Measurements from ENCODE around the gene PKD2.

PKD2 gene

DNA sequence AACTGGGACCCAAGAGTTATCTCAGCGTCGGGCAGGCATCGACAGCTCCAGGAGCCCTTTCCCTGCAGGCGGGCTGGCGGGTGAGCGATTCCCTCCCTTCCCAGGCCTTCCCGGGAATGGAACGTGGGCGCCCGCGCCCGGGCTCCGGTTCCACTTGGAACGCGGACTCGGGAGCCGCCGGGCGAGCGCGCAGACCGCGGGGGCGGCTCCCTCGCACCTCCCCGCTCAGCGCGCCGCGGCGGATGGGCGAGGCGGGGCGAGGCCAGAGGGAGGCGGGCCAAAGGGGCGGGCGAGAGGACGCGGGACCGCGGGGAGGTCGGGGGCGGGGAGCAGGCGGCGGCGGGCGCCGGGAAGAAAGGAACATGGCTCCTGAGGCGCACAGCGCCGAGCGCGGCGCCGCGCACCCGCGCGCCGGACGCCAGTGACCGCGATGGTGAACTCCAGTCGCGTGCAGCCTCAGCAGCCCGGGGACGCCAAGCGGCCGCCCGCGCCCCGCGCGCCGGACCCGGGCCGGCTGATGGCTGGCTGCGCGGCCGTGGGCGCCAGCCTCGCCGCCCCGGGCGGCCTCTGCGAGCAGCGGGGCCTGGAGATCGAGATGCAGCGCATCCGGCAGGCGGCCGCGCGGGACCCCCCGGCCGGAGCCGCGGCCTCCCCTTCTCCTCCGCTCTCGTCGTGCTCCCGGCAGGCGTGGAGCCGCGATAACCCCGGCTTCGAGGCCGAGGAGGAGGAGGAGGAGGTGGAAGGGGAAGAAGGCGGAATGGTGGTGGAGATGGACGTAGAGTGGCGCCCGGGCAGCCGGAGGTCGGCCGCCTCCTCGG, at the start of gene PKD2:
PKD2 (plus strand) TSS at position 332 of the 818 bp plus-strand sequence; CDS start at position 431, 99 bp downstream.
- DNase-seq (ENCODE audit: insufficient read length, low spot score) = peak; percentile 56
- no peak for FAIRE-seq
- TF ChIP-seq, protein P1, sequence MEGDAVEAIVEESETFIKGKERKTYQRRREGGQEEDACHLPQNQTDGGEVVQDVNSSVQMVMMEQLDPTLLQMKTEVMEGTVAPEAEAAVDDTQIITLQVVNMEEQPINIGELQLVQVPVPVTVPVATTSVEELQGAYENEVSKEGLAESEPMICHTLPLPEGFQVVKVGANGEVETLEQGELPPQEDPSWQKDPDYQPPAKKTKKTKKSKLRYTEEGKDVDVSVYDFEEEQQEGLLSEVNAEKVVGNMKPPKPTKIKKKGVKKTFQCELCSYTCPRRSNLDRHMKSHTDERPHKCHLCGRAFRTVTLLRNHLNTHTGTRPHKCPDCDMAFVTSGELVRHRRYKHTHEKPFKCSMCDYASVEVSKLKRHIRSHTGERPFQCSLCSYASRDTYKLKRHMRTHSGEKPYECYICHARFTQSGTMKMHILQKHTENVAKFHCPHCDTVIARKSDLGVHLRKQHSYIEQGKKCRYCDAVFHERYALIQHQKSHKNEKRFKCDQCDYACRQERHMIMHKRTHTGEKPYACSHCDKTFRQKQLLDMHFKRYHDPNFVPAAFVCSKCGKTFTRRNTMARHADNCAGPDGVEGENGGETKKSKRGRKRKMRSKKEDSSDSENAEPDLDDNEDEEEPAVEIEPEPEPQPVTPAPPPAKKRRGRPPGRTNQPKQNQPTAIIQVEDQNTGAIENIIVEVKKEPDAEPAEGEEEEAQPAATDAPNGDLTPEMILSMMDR (IDR thresholded peaks at IDR 0.05; ENCODE audit: insufficient read depth, missing control alignments) = no peak

DNA sequence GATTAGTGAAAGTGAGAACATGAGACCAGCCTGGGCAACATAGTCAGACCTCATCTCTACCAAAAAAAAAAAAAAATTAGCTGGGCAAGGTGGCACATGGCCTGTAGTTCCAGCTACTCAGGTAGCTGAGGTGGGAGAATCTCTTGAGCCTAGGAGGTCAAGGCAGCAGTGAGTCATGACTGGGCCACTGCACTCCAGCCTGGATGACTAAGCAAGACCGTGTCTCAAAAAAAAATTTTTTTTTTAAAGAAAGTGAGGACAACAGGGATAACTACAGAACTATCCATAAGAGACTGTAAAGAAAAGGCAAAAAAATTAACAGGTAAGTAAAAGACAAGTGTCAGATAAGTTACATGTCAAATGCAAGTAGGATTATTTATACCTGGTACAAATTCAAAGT, 45.4 kb upstream of the PKD2 start:
- FAIRE-seq = no peak

DNA sequence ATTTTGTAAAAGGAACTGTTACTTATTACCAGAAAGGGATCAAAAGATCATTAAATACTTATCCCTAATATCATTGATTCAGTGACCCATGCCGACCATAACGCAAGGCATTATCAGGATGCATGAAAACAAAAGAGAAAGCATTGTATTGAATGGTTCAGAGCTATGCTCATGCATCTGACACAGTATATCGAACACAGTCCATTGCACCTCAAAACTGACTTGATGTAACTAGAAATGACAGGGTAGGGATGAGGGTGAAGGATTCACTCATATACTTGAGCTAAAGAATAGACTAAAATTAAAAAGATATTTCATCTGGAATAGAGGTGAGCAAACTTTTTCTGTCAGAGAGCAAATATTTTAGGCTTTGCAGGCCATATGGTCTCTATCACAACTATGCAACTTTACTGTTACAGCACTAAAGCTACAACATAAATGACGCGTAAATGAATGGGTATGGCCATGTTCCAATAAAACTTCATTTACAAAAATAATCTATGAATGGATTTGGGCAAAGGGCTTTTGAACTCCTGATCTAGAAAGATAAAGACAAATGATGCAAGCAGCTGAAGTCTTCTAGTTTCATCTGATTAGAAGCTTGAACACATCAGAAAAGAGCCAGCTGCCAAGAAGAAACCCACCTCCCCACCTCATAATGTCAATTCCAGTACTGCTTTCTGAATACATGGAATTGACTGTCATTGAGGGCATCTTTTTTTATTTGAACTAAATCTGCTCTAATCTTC, 44.9 kb upstream of the PKD2 start:
- no peak for FAIRE-seq
- TF ChIP-seq, protein P1 (IDR thresholded peaks at IDR 0.05; ENCODE audit: insufficient read depth, missing control alignments) = no peak
- no peak for DNase-seq (ENCODE audit: insufficient read length, low spot score)

More for the DNA sequence above, 45.4 kb upstream of the PKD2 start:
- TF ChIP-seq, protein P1 (IDR thresholded peaks at IDR 0.05; ENCODE audit: insufficient read depth, missing control alignments) = no peak
- no peak for DNase-seq (ENCODE audit: insufficient read length, low spot score)

DNA sequence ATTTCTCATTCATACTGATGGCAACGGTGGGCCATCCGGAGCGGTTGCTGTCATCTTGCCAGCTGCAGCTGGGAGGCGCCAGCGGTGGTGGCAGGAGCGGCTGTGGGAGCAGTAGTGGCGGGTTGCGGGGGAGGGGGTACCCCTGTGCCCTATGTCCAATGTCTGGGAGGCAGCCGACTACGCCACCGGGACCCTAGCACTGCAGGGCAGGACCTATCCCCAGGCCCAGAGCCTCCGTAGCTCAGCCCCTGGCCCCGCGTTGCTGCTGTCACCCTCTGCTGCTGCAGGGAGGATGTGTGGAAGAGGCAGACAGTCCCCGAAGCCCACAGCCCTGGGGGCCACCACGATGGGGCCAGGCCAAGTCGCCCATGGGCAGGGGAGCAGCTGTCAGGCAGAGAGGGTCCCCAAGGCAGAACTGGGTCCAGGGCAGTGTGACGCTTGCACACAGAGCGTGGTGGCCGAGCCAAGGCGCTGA, 41.9 kb upstream of the PKD2 start:
- TF ChIP-seq, protein P1 (IDR thresholded peaks at IDR 0.05; ENCODE audit: insufficient read depth, missing control alignments) = no peak
- no peak for DNase-seq (ENCODE audit: insufficient read length, low spot score)
- FAIRE-seq = no peak

DNA sequence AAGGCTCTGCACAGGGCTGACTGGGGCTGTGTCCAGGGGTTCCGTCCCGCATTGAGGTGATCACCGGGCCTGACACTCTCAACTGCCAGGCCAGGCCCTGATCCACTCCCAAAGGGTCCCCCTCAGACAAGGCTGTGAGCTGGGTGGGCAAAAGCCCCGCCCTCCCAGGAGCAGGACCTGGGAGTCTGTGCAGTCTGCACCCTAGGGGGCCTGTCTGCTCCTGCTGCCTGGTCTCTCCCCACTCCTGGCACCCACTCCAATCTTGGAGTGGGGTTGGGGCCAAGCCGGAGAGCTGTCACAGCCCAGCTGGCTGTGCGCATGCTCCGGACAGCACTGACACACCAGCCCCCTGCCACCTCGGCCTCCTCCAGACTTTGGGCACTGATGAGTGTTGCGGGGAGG, 41.3 kb upstream of the PKD2 start:
- DNase-seq (ENCODE audit: insufficient read length, low spot score) (no peak), FAIRE-seq (no peak)
- TF ChIP-seq, protein P1 (IDR thresholded peaks at IDR 0.05; ENCODE audit: insufficient read depth, missing control alignments) = no peak

DNA sequence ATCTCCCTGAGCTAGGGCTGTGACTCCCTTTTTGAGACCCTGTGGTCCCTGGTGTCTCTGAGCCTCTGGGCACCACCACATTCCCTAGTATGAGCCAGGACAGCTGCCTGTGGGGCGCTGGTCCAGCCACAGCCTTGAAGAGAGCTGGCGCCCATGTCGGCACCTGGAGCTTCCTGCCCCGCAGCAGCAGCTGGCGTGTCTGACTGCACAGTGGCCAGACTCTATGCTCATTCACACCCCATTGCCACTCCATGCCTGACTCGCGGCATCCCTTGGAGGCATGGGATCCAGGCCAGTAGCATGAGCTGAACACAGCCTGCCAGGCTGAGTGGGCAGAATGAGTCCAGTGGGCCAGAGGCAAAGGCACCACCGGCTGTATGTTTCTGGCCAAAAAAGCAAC, 40.2 kb upstream of the PKD2 start:
- TF ChIP-seq, protein P1 (IDR thresholded peaks at IDR 0.05; ENCODE audit: insufficient read depth, missing control alignments) = no peak
- FAIRE-seq (no peak), DNase-seq (ENCODE audit: insufficient read length, low spot score) (no peak)
